Activated CD8-positive, alpha-beta T cell treated with anti-CD3 and anti-CD28 coated beads, Interleukin-2, amount 10 ng/mL, durations not matched to agents 7 days and 5 days (primary cell): Measurements from ENCODE around the gene MAPKAP1. TPM values are rescaled to one million over a fixed set of nuclear protein-coding genes. Genes with fewer than 3 reads are reported as not detected.
"Not testable (repeated sequence)": the region's sequence is repeated elsewhere in the genome, so short reads cannot be mapped to it uniquely, and the experiment has no call there.

Source experiments
- ATAC-seq: fragments of 150-1000 bp; cut with Tn5 transposase; one replicate; pipeline ENCODE4 v1.10.0; 2021; ENCODE audit warnings: moderate library complexity
- CTCF ChIA-PET: fragments of 350-600 bp; sonication (Branson Sonifier 250); formaldehyde crosslinking; loops from one replicate; lab custom pipeline; 2021; ENCODE audit warnings: antibody characterized with exemption; lab: Charles Lee
- POLR2A ChIA-PET: fragments of 350-600 bp; sonication (Branson Sonifier 250); formaldehyde crosslinking; loops from one replicate; lab custom pipeline; 2021; ENCODE audit warnings: antibody characterized with exemption; lab: Charles Lee
- DNase-seq: peaks from one replicate; pipeline ENCODE4 v3.0.0-alpha.2; 2020
- H3K27ac Mint-ChIP-seq: one replicate; pipeline ENCODE4 v1.8.0; 2021; ENCODE audit warnings: mild to moderate bottlenecking, mixed read lengths
- H3K27me3 Mint-ChIP-seq: one replicate; pipeline ENCODE4 v1.8.0; 2021; ENCODE audit warnings: low read depth, mixed read lengths
- H3K36me3 Mint-ChIP-seq: one replicate; pipeline ENCODE4 v1.8.0; 2021; ENCODE audit warnings: low read depth, mixed read lengths
- H3K4me1 Mint-ChIP-seq: one replicate; pipeline ENCODE4 v1.8.0; 2021; ENCODE audit warnings: low read depth, mixed read lengths
- H3K4me3 Mint-ChIP-seq: one replicate; pipeline ENCODE4 v1.8.0; 2021; ENCODE audit warnings: mild to moderate bottlenecking, mixed read lengths
- H3K9me3 Mint-ChIP-seq: one replicate; pipeline ENCODE4 v1.8.0; 2022; ENCODE audit warnings: mixed read lengths; ENCODE audit not compliant: insufficient read depth
- total RNA-seq, 2 experiments: library from RNA; stranded (reverse); gene quantifications; one replicate each; pipeline ENCODE4 v1.2.3, GENCODE V29; 2021

MAPKAP1 gene
- total RNA-seq, 2 experiments from 2014 or later: 60.4 to 63.9 TPM

DNA sequence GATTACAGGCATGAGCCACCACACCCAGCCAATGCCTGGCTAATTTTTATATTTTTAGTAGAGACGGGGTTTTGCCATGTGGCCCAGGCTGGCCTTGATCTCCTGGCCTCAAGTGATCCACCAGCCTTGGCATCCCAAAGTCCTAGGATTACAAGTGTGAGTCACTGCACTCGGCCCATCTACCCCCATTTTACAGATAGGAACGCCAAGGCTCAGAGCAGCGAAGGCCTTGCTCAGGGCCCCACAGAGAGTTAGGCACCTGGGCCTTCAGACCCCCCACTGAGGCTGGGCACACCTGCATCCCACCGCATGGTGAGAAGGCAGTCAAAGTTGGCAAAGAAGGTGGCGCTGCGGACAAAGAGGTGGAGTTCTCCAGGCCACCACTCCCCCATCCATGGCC is 302.3 kb downstream of the MAPKAP1 start:
- ChIA-PET CTCF (no interaction called here), POLR2A (no interaction called here)
- H3K4me3 Mint-ChIP-seq: no peak overlapping the region
- H3K9me3 Mint-ChIP-seq: no peaks in the 10 kb centered on the region
- DNase-seq (no peak), ATAC-seq (no peak)
- peaks cover 12% of the 10 kb centered on the region for H3K4me1 Mint-ChIP-seq
- no peaks in the 10 kb centered on the region for H3K36me3 Mint-ChIP-seq
- peaks cover 9% of the 10 kb centered on the region for H3K27me3 Mint-ChIP-seq
- H3K27ac Mint-ChIP-seq: no peak overlapping the region

DNA sequence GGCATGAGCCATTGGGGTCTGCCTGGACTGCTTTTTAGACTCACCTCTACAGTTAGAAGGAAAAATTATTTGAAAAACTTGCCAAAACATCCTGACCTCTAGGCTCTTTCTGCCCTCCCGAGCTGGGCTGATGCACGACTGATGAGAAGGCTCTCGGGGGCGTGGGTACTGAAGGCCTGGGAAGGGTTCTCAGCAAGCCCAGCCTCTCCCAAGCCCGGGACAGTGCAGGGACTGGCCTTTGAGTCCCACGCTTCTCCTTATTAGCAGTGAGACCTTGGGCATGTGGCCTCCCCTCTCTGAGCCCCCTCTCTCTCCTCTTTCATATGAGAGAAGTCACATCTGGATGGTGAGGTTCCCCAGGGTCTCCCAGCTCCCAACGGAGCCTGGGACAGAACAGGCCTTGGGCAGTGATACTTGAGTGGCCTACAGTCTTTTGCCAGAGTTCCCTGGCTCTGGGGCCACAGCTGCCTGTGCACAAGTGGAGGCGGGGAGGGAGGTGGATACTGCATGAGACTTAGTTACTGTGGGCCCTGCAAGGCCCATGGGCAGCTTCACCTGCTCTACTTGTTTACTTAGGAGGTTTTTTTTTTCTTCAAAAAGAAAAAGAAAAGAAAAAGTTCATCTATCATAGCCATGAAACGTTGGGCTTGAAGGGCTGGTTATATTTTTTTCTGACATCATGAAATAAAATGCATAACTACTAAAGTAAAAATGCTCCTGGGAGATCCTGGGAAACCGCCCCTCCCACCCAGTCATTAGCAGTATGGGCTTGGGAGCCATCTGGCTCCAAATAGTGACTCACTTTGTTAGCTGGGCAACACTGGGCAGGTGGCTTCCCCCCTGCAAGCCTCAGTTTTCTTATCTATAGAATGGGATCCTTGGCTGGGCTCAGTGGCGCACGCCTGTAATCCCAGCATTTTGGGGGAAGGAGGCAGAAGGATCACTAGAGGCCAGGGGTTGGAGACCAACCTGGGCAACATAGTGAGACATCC is 306.0 kb downstream of the MAPKAP1 start:
- POLR2A ChIA-PET: no interaction called here
- ATAC-seq: no peak
- peaks cover 2% of the 10 kb centered on the region for H3K27me3 Mint-ChIP-seq
- no peaks in the 10 kb centered on the region for H3K36me3 Mint-ChIP-seq
- CTCF ChIA-PET: no interaction called here
- H3K27ac Mint-ChIP-seq: no peak overlapping the region
- H3K4me3 Mint-ChIP-seq: no peak overlapping the region
- DNase-seq: no peak
- peaks cover 3% of the 10 kb centered on the region for H3K4me1 Mint-ChIP-seq
- H3K9me3 Mint-ChIP-seq: no peaks in the 10 kb centered on the region

- POLR2A ChIA-PET, H3K4me3 Mint-ChIP-seq, H3K36me3 Mint-ChIP-seq, ATAC-seq, H3K4me1 Mint-ChIP-seq, CTCF ChIA-PET, DNase-seq, H3K27me3 Mint-ChIP-seq, H3K27ac Mint-ChIP-seq, H3K9me3 Mint-ChIP-seq: not testable (repeated sequence)
These were observed 306.8 kb downstream of the MAPKAP1 start for GRCh38 chr9:125400232-125400631.

DNA sequence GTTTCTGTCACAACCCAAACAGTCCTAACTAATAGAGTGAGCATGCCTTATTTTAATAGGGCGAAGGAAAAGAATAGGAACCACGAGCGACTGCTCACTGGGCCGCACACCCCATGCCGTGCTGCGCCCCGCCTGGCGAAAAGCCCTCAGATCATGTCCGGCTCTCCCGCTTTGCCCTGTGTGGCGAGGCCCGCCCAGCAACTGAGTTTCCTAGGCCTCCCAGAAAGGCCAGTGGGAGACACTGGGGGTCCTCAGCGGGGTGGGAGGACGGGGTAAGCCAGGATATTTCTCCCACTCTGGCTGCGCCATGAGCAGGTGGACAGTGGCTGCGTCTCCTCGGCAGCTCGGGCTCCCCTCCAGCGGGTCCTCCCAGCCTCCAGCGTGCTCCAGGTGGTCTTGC is 307.3 kb downstream of the MAPKAP1 start:
- Mint-ChIP-seq H3K4me3 (no peak overlapping the region), H3K27me3 (peaks cover 2% of the 10 kb centered on the region), H3K36me3 (no peaks in the 10 kb centered on the region), H3K4me1 (peaks cover 3% of the 10 kb centered on the region), H3K27ac (no peak overlapping the region), H3K9me3 (no peaks in the 10 kb centered on the region)
- DNase-seq: no peak
- ChIA-PET POLR2A (no interaction called here), CTCF (interaction anchor here (1.6 kb wide), 1 partner anchor 8 kb away, joined by 6 read pairs; no protein-coding TSS in a partner anchor)
- no peak for ATAC-seq

DNA sequence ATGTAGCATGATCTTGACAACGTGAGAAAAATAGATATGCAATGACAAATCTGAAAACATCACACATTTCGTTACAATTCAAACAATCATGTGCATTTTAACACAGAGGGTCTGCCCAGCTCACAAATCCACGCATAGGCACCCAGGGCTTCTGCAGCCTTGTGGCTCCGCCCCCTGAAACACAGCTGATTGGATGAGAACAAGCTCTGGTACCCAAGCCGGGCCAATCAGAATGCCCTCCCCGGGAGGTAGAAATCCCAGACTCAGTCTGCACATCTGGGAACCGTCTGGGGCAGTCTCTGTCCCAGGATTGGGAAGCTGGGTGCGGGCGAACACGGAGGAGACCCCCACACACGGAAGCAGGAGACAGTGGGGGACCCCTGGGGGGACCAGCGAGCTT is 307.8 kb downstream of the MAPKAP1 start:
- Mint-ChIP-seq H3K4me1 (peaks cover 3% of the 10 kb centered on the region), H3K27ac (no peak overlapping the region), H3K9me3 (no peaks in the 10 kb centered on the region), H3K27me3 (peaks cover 2% of the 10 kb centered on the region), H3K4me3 (no peak overlapping the region), H3K36me3 (no peaks in the 10 kb centered on the region)
- no peak for DNase-seq
- POLR2A ChIA-PET: no interaction called here
- ATAC-seq: no peak
- CTCF ChIA-PET: interaction anchor here (1.6 kb wide), 1 partner anchor 9 kb away, joined by 6 read pairs; no protein-coding TSS in a partner anchor

DNA sequence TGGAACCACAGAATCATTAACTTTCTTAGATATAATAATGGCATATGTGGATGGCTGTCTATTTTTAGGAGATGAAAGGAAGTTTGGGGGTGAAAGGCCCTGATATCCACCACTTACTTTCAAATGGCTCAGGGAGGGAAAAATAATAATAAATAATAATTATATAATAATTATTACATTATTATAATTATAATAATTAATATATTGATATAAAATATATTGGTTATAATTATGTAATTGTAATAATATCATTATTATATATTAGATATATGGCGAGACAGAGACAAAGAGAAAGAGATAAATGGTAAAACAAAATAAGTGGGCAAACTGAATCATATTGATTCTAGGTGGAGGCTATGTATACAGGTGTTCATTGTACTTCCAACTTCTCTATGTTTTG is 308.8 kb downstream of the MAPKAP1 start:
- ChIA-PET CTCF (interaction anchor here (1.6 kb wide), 1 partner anchor 10 kb away, joined by 6 read pairs; no protein-coding TSS in a partner anchor), POLR2A (interaction anchor here (0.6 kb wide), 1 partner anchor 249 kb away, joined by 3 read pairs; no protein-coding TSS in a partner anchor)
- DNase-seq: no peak
- peaks cover 3% of the 10 kb centered on the region for H3K4me1 Mint-ChIP-seq
- H3K36me3 Mint-ChIP-seq: no peaks in the 10 kb centered on the region
- no peak overlapping the region for H3K4me3 Mint-ChIP-seq
- no peak for ATAC-seq
- no peaks in the 10 kb centered on the region for H3K9me3 Mint-ChIP-seq
- H3K27ac Mint-ChIP-seq: no peak overlapping the region
- peaks cover 2% of the 10 kb centered on the region for H3K27me3 Mint-ChIP-seq

DNA sequence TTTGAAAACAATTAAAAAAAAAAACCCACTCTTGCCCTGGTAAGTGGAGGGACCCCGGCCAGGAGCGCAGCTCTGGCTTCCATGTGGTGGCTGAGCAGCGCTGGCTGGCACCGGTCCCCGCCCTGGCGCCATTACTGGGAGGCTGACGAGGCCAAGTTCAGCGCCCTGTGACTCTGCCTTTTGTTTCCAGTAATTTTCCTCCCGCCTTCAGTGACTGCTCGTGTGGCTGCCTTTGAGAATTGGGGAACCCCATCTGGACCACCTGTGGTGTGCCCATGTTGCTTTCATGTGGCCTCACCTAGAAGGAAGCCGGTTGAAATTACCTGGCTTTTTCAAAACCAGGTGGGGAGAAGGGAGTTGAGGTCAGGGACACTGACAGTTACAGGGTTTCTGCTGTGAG is 309.3 kb downstream of the MAPKAP1 start:
- no peak for DNase-seq
- no peak overlapping the region for H3K4me3 Mint-ChIP-seq
- peaks cover 3% of the 10 kb centered on the region for H3K4me1 Mint-ChIP-seq
- peaks cover 2% of the 10 kb centered on the region for H3K27me3 Mint-ChIP-seq
- no peak overlapping the region for H3K27ac Mint-ChIP-seq
- ATAC-seq: no peak
- no peaks in the 10 kb centered on the region for H3K36me3 Mint-ChIP-seq
- POLR2A ChIA-PET: no interaction called here
- CTCF ChIA-PET: no interaction called here
- no peaks in the 10 kb centered on the region for H3K9me3 Mint-ChIP-seq

DNA sequence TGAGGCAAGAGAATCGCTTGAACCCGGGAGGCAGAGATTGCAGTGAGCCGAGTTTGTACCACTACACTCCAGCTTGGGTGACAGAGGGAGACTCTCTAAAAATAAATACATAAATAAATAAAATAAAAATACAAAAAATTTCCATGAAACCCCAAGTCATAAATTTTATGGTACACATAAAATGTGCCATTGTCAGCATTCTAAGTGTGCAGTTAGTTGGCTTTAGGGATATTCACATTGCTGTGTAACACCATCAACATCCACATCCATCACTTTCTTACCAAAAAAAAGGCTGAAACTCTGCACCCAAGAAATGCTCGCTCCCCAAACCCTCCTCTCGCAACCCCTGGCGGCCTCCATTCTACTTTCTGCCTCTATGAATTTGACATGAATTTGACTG is 310.2 kb downstream of the MAPKAP1 start:
- Mint-ChIP-seq H3K4me1 (peaks cover 3% of the 10 kb centered on the region), H3K27me3 (peaks cover 2% of the 10 kb centered on the region), H3K36me3 (no peaks in the 10 kb centered on the region), H3K9me3 (no peaks in the 10 kb centered on the region), H3K27ac (no peak overlapping the region), H3K4me3 (no peak overlapping the region)
- ChIA-PET POLR2A (interaction anchor here (0.7 kb wide), 1 partner anchor 239 kb away, joined by 3 read pairs; no protein-coding TSS in a partner anchor), CTCF (no interaction called here)
- ATAC-seq (no peak), DNase-seq (no peak)

GRCh38 chr9:125393426-125393825 is 313.6 kb downstream of the MAPKAP1 start:
- Mint-ChIP-seq H3K4me3 (no peak overlapping the region), H3K9me3 (no peaks in the 10 kb centered on the region), H3K27ac (no peak overlapping the region), H3K27me3 (peaks cover 2% of the 10 kb centered on the region), H3K4me1 (peaks cover 3% of the 10 kb centered on the region), H3K36me3 (no peaks in the 10 kb centered on the region)
- CTCF ChIA-PET: interaction anchor here (1.5 kb wide), 1 partner anchor 14 kb away, joined by 7 read pairs; no protein-coding TSS in a partner anchor
- ATAC-seq (no peak), DNase-seq (no peak)
- POLR2A ChIA-PET: no interaction called here

DNA sequence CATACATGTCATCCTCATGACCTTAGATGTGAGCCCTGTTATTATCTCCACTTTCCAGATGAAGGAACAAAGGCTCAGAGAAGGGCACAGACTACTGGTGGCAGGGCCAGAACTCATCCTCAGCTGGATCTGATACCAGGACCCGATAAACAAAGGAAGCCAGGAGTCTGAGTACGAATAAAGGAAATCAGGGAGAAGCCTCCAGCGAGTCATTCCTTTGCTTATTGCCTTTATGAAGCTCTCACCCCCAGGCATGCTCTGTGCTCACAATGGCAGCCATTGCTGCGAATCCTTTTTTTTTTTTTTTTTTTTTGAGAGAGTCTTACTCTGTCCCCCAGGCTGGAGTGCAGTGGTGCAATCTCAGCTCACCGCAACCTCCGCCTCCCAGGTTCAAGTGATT is 315.3 kb downstream of the MAPKAP1 start:
- ChIA-PET POLR2A (no interaction called here), CTCF (no interaction called here)
- H3K4me1 Mint-ChIP-seq: no peaks in the 10 kb centered on the region
- no peaks in the 10 kb centered on the region for H3K9me3 Mint-ChIP-seq
- DNase-seq: no peak
- no peak for ATAC-seq
- no peaks in the 10 kb centered on the region for H3K27me3 Mint-ChIP-seq
- H3K27ac Mint-ChIP-seq: no peak overlapping the region
- H3K4me3 Mint-ChIP-seq: no peak overlapping the region
- no peaks in the 10 kb centered on the region for H3K36me3 Mint-ChIP-seq

- no peaks in the 10 kb centered on the region for H3K27me3 Mint-ChIP-seq
- POLR2A ChIA-PET: no interaction called here
- no peaks in the 10 kb centered on the region for H3K4me1 Mint-ChIP-seq
- no peak overlapping the region for H3K27ac Mint-ChIP-seq
- no peak for DNase-seq
- no peak for ATAC-seq
- no peaks in the 10 kb centered on the region for H3K36me3 Mint-ChIP-seq
- no peaks in the 10 kb centered on the region for H3K9me3 Mint-ChIP-seq
- CTCF ChIA-PET: interaction anchor here (2.0 kb wide), 1 partner anchor 19 kb away, joined by 5 read pairs; no protein-coding TSS in a partner anchor
- no peak overlapping the region for H3K4me3 Mint-ChIP-seq
These were observed 318.0 kb downstream of the MAPKAP1 start for GRCh38 chr9:125388978-125389377.

GRCh38 chr9:125387861-125388524 is 319.0 kb downstream of the MAPKAP1 start:
- no peak overlapping the region for H3K4me3 Mint-ChIP-seq
- no peak for ATAC-seq
- H3K27me3 Mint-ChIP-seq: no peaks in the 10 kb centered on the region
- no peaks in the 10 kb centered on the region for H3K36me3 Mint-ChIP-seq
- H3K4me1 Mint-ChIP-seq: no peaks in the 10 kb centered on the region
- H3K9me3 Mint-ChIP-seq: no peaks in the 10 kb centered on the region
- POLR2A ChIA-PET: no interaction called here
- DNase-seq: no peak
- no peak overlapping the region for H3K27ac Mint-ChIP-seq
- CTCF ChIA-PET: no interaction called here
